Mucosa of descending colon (tissue), 3 donors: ENCODE measurements around the gene CCDC180. TPM values are rescaled to one million over a fixed set of nuclear protein-coding genes. Genes with fewer than 3 reads are reported as not detected.

Experiments
- ATAC-seq: fragments of 200-7000 bp; cut with Tn5 transposase; one replicate; pipeline ENCODE4 v1.9.1; 2020; ENCODE audit warnings: mild to moderate bottlenecking, moderate library complexity
- DNase-seq, 3 donors: peaks; one replicate each; pipeline ENCODE4 v3.0.0-alpha.2; 2020
- H3K36me3 ChIP-seq: fragments of 200-600 bp; one replicate; pipeline ENCODE4 v1.8.0; 2021; ENCODE audit warnings: low read depth, mild to moderate bottlenecking
- H3K4me1 ChIP-seq: fragments of 200-600 bp; one replicate; pipeline ENCODE4 v1.8.0; 2021; ENCODE audit warnings: low read depth, mild to moderate bottlenecking
- H3K4me3 ChIP-seq: fragments of 200-600 bp; one replicate; pipeline ENCODE4 v1.8.0; 2021; ENCODE audit warnings: mild to moderate bottlenecking
- H3K9me3 ChIP-seq: fragments of 200-600 bp; one replicate; pipeline ENCODE4 v1.8.0; 2021; ENCODE audit warnings: mild to moderate bottlenecking
- CTCF ChIP-seq: fragments of 200-600 bp; IDR thresholded peaks from one replicate; pipeline ENCODE4 v1.8.0; 2022; ENCODE audit warnings: antibody characterized with exemption, mild to moderate bottlenecking
- intact Hi-C, 2 donors: fragments of 100-400 bp; cut with DNase I in 1 of 2; cut with micrococcal nuclease in 1 of 2; formaldehyde crosslinking; loops; one replicate each; pipeline versions ENCODE4 v1.11.0 to v1.11.1; 2022; cut with DNase I, micrococcal nuclease
- total RNA-seq, 3 donors: library from RNA; stranded (reverse); fragmentation: NEBNext Ultra II Directional in 2 of 3; extraction: Animal tissue kit (Norgen Biotek cat#: 25700) in 2 of 3; gene quantifications; one replicate each; pipeline versions ENCODE4 v1.2.1 to v1.2.4, GENCODE V29; 2021 to 2023
- donor health status: DM: no; HTN: no; CAD: no; lungs with moderate emphysema.
- donor health status: DM: no; HTN: no; CAD: no.
- donor health status: DM: no; HTN: yes; CAD: no.

CCDC180 gene
- total RNA-seq, 3 donors from 2014 or later: 5.0 to 5.6 (median 5.1) TPM

- DNase-seq (no peak), ATAC-seq (no peak)
- no peak for TF ChIP-seq CTCF
- Histone ChIP-seq H3K9me3 (no peaks in the 10 kb centered on the region), H3K4me1 (peaks cover 7% of the 10 kb centered on the region), H3K4me3 (no peak overlapping the region), H3K36me3 (no peaks in the 10 kb centered on the region)
- intact Hi-C loops: no loop called here
Measured at GRCh38 chr9:97311798-97312500, 4.5 kb downstream of the CCDC180 start.

- DNase-seq: no peak
Measured at GRCh38 chr9:97312556-97312955, 5.1 kb downstream of the CCDC180 start.

GRCh38 chr9:97313243-97313642, 5.8 kb downstream of the CCDC180 start:
- TF ChIP-seq CTCF: no peak
- no peak for DNase-seq
- no peak for ATAC-seq
- H3K4me1 ChIP-seq: no peaks in the 10 kb centered on the region
- no peak overlapping the region for H3K4me3 ChIP-seq
- intact Hi-C loops: no loop called here
- no peaks in the 10 kb centered on the region for H3K9me3 ChIP-seq
- H3K36me3 ChIP-seq: no peaks in the 10 kb centered on the region

More at GRCh38 chr9:97312556-97312955, 5.1 kb downstream of the CCDC180 start:
- H3K4me1 ChIP-seq: peaks cover 2% of the 10 kb centered on the region
- TF ChIP-seq CTCF: no peak
- no peaks in the 10 kb centered on the region for H3K9me3 ChIP-seq
- no peaks in the 10 kb centered on the region for H3K36me3 ChIP-seq
- ATAC-seq: no peak
- H3K4me3 ChIP-seq: no peak overlapping the region
- intact Hi-C loops: no loop called here

- no peak for TF ChIP-seq CTCF
- intact Hi-C loops: no loop called here
Measured at GRCh38 chr9:97313746-97314145, 6.3 kb downstream of the CCDC180 start.

GRCh38 chr9:97314503-97314902, 7.0 kb downstream of the CCDC180 start:
- intact Hi-C loops: no loop called here
- Histone ChIP-seq H3K36me3 (no peaks in the 10 kb centered on the region), H3K4me1 (no peaks in the 10 kb centered on the region), H3K9me3 (no peaks in the 10 kb centered on the region), H3K4me3 (no peak overlapping the region)
- DNase-seq: no peak
- ATAC-seq: no peak
- TF ChIP-seq CTCF: no peak

More at GRCh38 chr9:97313746-97314145, 6.3 kb downstream of the CCDC180 start:
- Histone ChIP-seq H3K9me3 (no peaks in the 10 kb centered on the region), H3K4me1 (no peaks in the 10 kb centered on the region), H3K4me3 (no peak overlapping the region), H3K36me3 (no peaks in the 10 kb centered on the region)
- DNase-seq: no peak
- ATAC-seq: no peak
